K562 (cell line): ENCODE results near the gene GPR107. TPM values are rescaled to one million over a fixed set of nuclear protein-coding genes. Genes with fewer than 3 reads are reported as not detected.

Experiments used
- ATAC-seq: fragments of 200-7000 bp; cut with Tn5 transposase; 3 replicates; pipeline ENCODE4 v1.9.1; 2020; ENCODE audit warnings: moderate library complexity
- BruUV-seq: library from RNA; stranded (reverse); fragments of 400-500 nt; replicated peaks from 2 replicates; lab custom pipeline; 2021; lab: Mats Ljungman, UMichigan
- CTCF ChIA-PET: fragments of 300-600 bp; formaldehyde crosslinking; extraction: SDS; loops from one replicate; lab custom pipeline; 2021; ENCODE audit warnings: low intra/inter-chr PET ratio; lab: Yijun Ruan, JAX
- POLR2A ChIA-PET: fragments of 300-600, 350-650 bp; sonication (Branson Sonifier 250); formaldehyde crosslinking; extraction: SDS; loops from one replicate; lab custom pipeline; 2021; ENCODE audit warnings: antibody characterized with exemption, inconsistent platforms; lab: Yijun Ruan, JAX
- DNase-seq, 4 experiments: peaks; one replicate each; pipeline versions ENCODE4 v3.0.0 to v3.0.0-alpha.2; 2011 to 2018; ENCODE audit warnings: low spot score in 3 of 4, mixed read lengths in 3 of 4; ENCODE audit errors: extremely low read depth in 1 of 4
- FAIRE-seq: peaks from 2 replicates; lab custom pipeline; 2011; peaks lifted over from hg19 to GRCh38; lab: Jason Lieb, UNC
- H2AFZ ChIP-seq: 2 replicates; pipeline ENCODE4 v1.6.0; 2011; ENCODE audit warnings: low read depth, low read length, control low read depth, inconsistent platforms
- H3K27ac ChIP-seq: fragments of 200-600 bp; 3 replicates; pipeline ENCODE4 v1.8.0; 2011; ENCODE audit warnings: low read depth, mild to moderate bottlenecking, control low read depth, inconsistent platforms, low read length, moderate library complexity, mixed read lengths; ENCODE audit errors: extremely low read depth
- H3K27me3 ChIP-seq, 2 experiments: fragments of 300-600 bp in 1 of 2; 2 replicates in 1 of 2; 3 replicates in 1 of 2; pipeline versions ENCODE4 v1.6.0 to v1.8.0; 2011; ENCODE audit warnings: inconsistent platforms in 2 of 2, low read length in 2 of 2, mild to moderate bottlenecking in 1 of 2, mixed read lengths in 1 of 2, moderate library complexity in 1 of 2; ENCODE audit not compliant: control insufficient read depth in 2 of 2, insufficient read depth in 2 of 2
- H3K36me3 ChIP-seq: fragments of 300-600 bp; 3 replicates; pipeline ENCODE4 v1.8.0; 2011; ENCODE audit warnings: mild to moderate bottlenecking, low read length, inconsistent platforms; ENCODE audit not compliant: control insufficient read depth, insufficient read depth
- H3K4me1 ChIP-seq, 2 experiments: fragments of 200-600 bp in 1 of 2; replicated peaks in 1 of 2; 2 replicates in 1 of 2; 3 replicates in 1 of 2; pipeline versions ENCODE4 v1.5.1 to v1.8.0; 2011; ENCODE audit warnings: inconsistent platforms in 2 of 2, low read length in 2 of 2, mild to moderate bottlenecking in 1 of 2, mixed read lengths in 1 of 2, moderate library complexity in 1 of 2; ENCODE audit not compliant: control insufficient read depth in 2 of 2, insufficient read depth in 2 of 2
- H3K4me2 ChIP-seq: 2 replicates; pipeline ENCODE4 v1.6.1; 2011; ENCODE audit warnings: low read length, control low read depth, inconsistent platforms, mixed read lengths; ENCODE audit not compliant: insufficient read depth
- H3K4me3 ChIP-seq: fragments of 200-600 bp; sonication (generic), shearing (Covaris generic); 2 replicates; pipeline ENCODE4 v1.5.1; 2016; ENCODE audit warnings: control low read depth, inconsistent platforms
- H3K79me2 ChIP-seq: fragments of 200-600 bp; 3 replicates; pipeline ENCODE4 v1.8.0; 2011; ENCODE audit warnings: low read length, inconsistent platforms; ENCODE audit not compliant: control insufficient read depth, insufficient read depth
- H3K9ac ChIP-seq, 2 experiments: 2 replicates each; pipeline versions ENCODE4 v1.6.0 to v1.6.1; 2011; ENCODE audit warnings: low read depth in 2 of 2, low read length in 2 of 2, control low read depth in 1 of 2, inconsistent platforms in 1 of 2, mild to moderate bottlenecking in 1 of 2, mixed read lengths in 1 of 2; ENCODE audit not compliant: insufficient read depth in 1 of 2
- H3K9me1 ChIP-seq: one replicate; pipeline ENCODE4 v1.6.0; 2011; ENCODE audit warnings: inconsistent platforms, mild to moderate bottlenecking, low read length, moderate library complexity; ENCODE audit not compliant: control insufficient read depth, insufficient read depth
- H3K9me3 ChIP-seq: replicated peaks from 2 replicates; pipeline ENCODE4 v1.5.1; 2011; ENCODE audit warnings: low read depth, low read length, inconsistent platforms; ENCODE audit not compliant: control insufficient read depth, insufficient read depth
- H4K20me1 ChIP-seq: replicated peaks from 2 replicates; pipeline ENCODE4 v1.6.1; 2011; ENCODE audit warnings: low read length, inconsistent platforms, mixed read lengths; ENCODE audit not compliant: control insufficient read depth, insufficient read depth
- CXXC5 ChIP-seq: fragments of 250-450 bp; sonication (Bioruptor Pico); IDR thresholded peaks from 2 replicates; pipeline ENCODE4 v1.8.0; 2022; ENCODE audit warnings: inconsistent platforms, mild to moderate bottlenecking, moderate library complexity
- DACH1 ChIP-seq: fragments of 450-650 bp; IDR thresholded peaks from 2 replicates; pipeline ENCODE4 v1.6.1; 2018; ENCODE audit not compliant: partially characterized antibody
- EGR1 ChIP-seq: fragments of 450-650 bp; conservative IDR thresholded peaks from 2 replicates; pipeline ENCODE4 v1.6.1; 2017; ENCODE audit warnings: mild to moderate bottlenecking
- GABPA ChIP-seq: fragments of 200-800 bp; sonication (Bioruptor generic); conservative IDR thresholded peaks from 2 replicates; pipeline ENCODE4 v1.6.1; 2016; ENCODE audit warnings: low read depth, missing genetic modification characterization, missing compliant biosample characterization
- IFI16 ChIP-seq: fragments of 250-450 bp; sonication (Bioruptor Pico); IDR thresholded peaks from 2 replicates; pipeline ENCODE4 v2.1.2; 2022; ENCODE audit warnings: mild to moderate bottlenecking, inconsistent platforms
- MBD2 ChIP-seq: sonication (generic); IDR thresholded peaks from 2 replicates; pipeline ENCODE4 v1.6.1; 2016; ENCODE audit warnings: low read depth, borderline replicate concordance
- PHF21A ChIP-seq: fragments of 450-650 bp; IDR thresholded peaks from 2 replicates; pipeline ENCODE4 v1.6.1; 2017; ENCODE audit warnings: low read depth, borderline replicate concordance
- POLR2G ChIP-seq: fragments of 200-400 bp; formaldehyde crosslinking; IDR thresholded peaks from 2 replicates; pipeline ENCODE4 v1.6.1; 2017; ENCODE audit warnings: low read depth, mild to moderate bottlenecking, antibody characterized with exemption, low read length, moderate library complexity
- RBBP5 ChIP-seq: fragments of 200-600 bp; sonication (generic); IDR thresholded peaks from 2 replicates; pipeline ENCODE4 v1.6.1; 2012; ENCODE audit warnings: borderline replicate concordance, mild to moderate bottlenecking, low read length, control low read depth, inconsistent platforms; ENCODE audit not compliant: insufficient read depth, poor library complexity, severe bottlenecking
- RBM39 ChIP-seq: fragments of 200-400 bp; formaldehyde crosslinking; optimal IDR thresholded peaks from 2 replicates; pipeline ENCODE3; 2018; ENCODE audit warnings: low read depth, low read length
- WGBS: fragments of 100-300 bp; shearing (Covaris generic); methylation state at CpG from one replicate; pipeline ENCODE4 v1.1.6; 2016; ENCODE audit warnings: low coverage, mixed read lengths; ENCODE audit not compliant: insufficient coverage; ENCODE audit errors: missing lambda C conversion rate; 5-methylcytosine and 5-hydroxymethylcytosine counted together
- in situ Hi-C: fragments of 300-500 bp; cut with MboI; formaldehyde crosslinking; loops from 4 replicates; pipeline ENCODE4 v1.15.0; 2018; ENCODE audit warnings: inconsistent platforms, mixed read lengths
- intact Hi-C: fragments of 100-400 bp; cut with micrococcal nuclease; formaldehyde crosslinking; loops from 2 replicates; pipeline ENCODE4 v1.14.2; 2022
- polyA plus RNA-seq, 8 experiments: library from polyadenylated mRNA; depleted of rRNA in 4 of 8; stranded (reverse) in 5 of 8; unstranded in 3 of 8; fragments of >200 nt; fragmentation: Nextera tagmentation in 2 of 8; fragmentation: Illumina TruSeq in 1 of 8; extraction: Ambion mirVana in 2 of 8; extraction: Trizol in 1 of 8; gene quantifications; 2 replicates each; pipeline versions ENCODE4 v1.2.1 to v1.2.3, GENCODE V29; 2011 to 2014; ENCODE audit warnings: inconsistent platforms in 1 of 8, missing spikeins in 1 of 8
- total RNA-seq, 7 experiments: library from RNA; depleted of rRNA in 6 of 7; stranded (reverse); fragments of >200 nt in 6 of 7; fragmentation: Illumina TruSeq in 2 of 7; extraction: Trizol in 2 of 7; gene quantifications; 2 replicates each; pipeline versions ENCODE4 v1.2.1 to v1.2.3, GENCODE V29; 2011 to 2021; ENCODE audit warnings: low replicate concordance in 1 of 7
- TF ChIP-seq, protein P1 (sequence below), 2 experiments: IDR thresholded peaks; 2 replicates each; pipeline ENCODE4 v1.6.1; 2011; ENCODE audit warnings: borderline replicate concordance in 1 of 2, control low read depth in 1 of 2, low read depth in 1 of 2, low read length in 1 of 2, mild to moderate bottlenecking in 1 of 2, mixed read lengths in 1 of 2, moderate library complexity in 1 of 2; ENCODE audit not compliant: insufficient read depth in 1 of 2, insufficient read length in 1 of 2, poor library complexity in 1 of 2, severe bottlenecking in 1 of 2; ENCODE audit errors: extremely low read depth in 1 of 2
- TF ChIP-seq, protein P2 (sequence below): sonication (generic); formaldehyde crosslinking; IDR thresholded peaks from 2 replicates; pipeline ENCODE4 v1.8.0; 2022; ENCODE audit warnings: mild to moderate bottlenecking, low read depth, missing genetic modification reagents
- TF ChIP-seq, protein P3 (sequence below), 2 experiments: fragments of 150-350 bp in 1 of 2; IDR thresholded peaks; 2 replicates each; pipeline ENCODE4 v1.6.1; 2012 to 2016; ENCODE audit warnings: low read depth in 2 of 2, low read length in 2 of 2, mild to moderate bottlenecking in 1 of 2, moderate library complexity in 1 of 2

Gene GPR107
- total and polyA plus RNA-seq, 9 of the 15 experiments (the other 6 are each of a cell fraction or from before 2014, with no cell fraction given), result 3.2 to 34.6 (median 14.4) TPM

DNA sequence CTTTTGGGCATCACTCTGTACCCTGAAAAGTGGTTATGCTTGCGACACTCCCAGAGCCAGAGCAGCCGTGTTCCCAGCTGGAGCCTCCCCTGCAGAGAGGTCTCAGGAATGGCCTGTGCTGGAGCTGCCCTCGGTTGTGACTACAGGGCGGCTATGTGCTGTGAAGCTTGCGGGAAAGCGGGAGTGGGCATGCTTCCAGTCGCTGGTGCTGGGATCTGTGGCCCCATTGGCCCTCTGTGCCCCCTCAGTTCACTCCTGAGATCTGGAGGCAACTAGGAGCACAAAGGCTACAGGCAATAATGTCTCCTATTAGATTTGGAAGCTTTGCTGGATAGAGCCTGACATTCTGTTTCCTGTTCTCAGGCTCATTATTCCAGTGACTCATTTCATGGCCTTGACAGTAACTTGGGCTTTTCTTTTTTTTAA is 56.9 kb downstream of the GPR107 start (continued):
- TF ChIP-seq IFI16, result no peak
- TF ChIP-seq POLR2G, result no peak

DNA sequence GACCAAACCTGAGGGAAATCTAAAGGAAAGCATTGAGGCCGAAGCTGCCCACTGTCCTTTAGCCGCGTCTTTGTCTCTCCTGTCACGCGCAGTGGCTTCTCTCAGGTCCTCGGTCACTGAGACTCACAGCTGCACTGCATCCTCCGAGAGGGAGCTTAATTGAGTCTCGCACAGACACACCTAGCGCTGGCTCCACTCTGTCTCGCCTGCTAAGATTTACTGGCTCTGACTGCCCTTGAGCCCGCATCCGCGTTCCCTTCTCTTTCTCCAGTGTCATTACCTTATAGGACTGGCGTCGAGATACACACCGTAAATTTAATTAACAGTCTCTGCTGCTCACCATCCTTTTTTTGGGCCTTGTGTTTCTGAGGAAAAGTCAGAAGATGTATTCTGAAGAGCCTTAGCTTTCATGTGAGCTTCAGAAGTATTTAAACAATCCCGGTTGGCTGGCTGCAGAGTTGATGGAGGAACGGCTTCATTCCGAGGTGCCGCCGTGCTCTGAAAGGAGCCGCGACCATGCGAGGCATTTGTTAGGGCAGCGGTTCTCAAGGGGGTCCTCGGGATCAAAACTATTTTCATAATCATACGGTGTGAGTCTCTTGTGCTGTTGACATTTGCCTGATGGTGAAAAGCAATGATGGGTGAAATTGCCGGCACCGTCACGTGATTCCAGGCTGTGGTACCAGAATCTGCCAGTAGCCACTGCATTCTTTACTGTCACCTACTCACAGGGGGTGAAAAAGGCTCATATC is 58.3 kb downstream of the GPR107 start:
- Histone ChIP-seq H3K4me1 (peaks cover 12 to 15% of the 10 kb centered on the region in 2 experiments; a peak in 4 of 5 replicates), H3K27ac (peak overlapping the region; percentile 21), H3K79me2 (no peaks in the 10 kb centered on the region), H3K4me2 (peak overlapping the region; percentile 17; the same call in 1 of the 2 replicates), H3K9me1 (no peaks in the 10 kb centered on the region), H3K4me3 (no peak overlapping the region), H3K9me3 (no peaks in the 10 kb centered on the region), H3K36me3 (peaks cover 49% of the 10 kb centered on the region), H2AFZ (no peak overlapping the region), H3K27me3 (no peaks in the 10 kb centered on the region), H3K9ac (peak overlapping the region in 1 of 2 experiments; percentile 61; a peak in 1 of 4 replicates), H4K20me1 (peaks cover 6% of the 10 kb centered on the region)
- DNase-seq, result no peak
- POLR2A ChIA-PET, result interaction anchor here (0.6 to 1.0 kb wide), 4 partner anchors 9 to 23 kb away, joined by 3 to 5 read pairs (median 4); no protein-coding TSS in a partner anchor
- in situ Hi-C loops, result loop anchor here (5.0 kb wide), 2 partner anchors 125 to 235 kb away; no protein-coding TSS in a partner anchor
- no peak for FAIRE-seq
- no peak for ATAC-seq
- intact Hi-C loops, result loop anchor here (5.0 kb wide), 1 partner anchor 55 kb away; no protein-coding TSS in a partner anchor
- WGBS, result 91% methylated on average over 28 of the region's 30 CpGs
- BruUV-seq, result no TSS peak
- CTCF ChIA-PET, result no interaction called here
- TF ChIP-seq RBM39 (no peak), MBD2 (no peak), EGR1 (no peak), PHF21A (no peak), DACH1 (no peak), CXXC5 (CRISPR knock-in tag) (no peak), GABPA (tag) (no peak), RBBP5 (no peak)
- TF ChIP-seq, protein P1, sequence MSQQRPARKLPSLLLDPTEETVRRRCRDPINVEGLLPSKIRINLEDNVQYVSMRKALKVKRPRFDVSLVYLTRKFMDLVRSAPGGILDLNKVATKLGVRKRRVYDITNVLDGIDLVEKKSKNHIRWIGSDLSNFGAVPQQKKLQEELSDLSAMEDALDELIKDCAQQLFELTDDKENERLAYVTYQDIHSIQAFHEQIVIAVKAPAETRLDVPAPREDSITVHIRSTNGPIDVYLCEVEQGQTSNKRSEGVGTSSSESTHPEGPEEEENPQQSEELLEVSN (IDR thresholded peaks at IDR 0.05; ENCODE audit: borderline replicate concordance in 1 of 2, extremely low read depth in 1 of 2, insufficient read depth in 1 of 2, insufficient read length in 1 of 2, low read depth in 1 of 2, low read length in 1 of 2, poor library complexity in 1 of 2, severe bottlenecking in 1 of 2), result no peak
- TF ChIP-seq, protein P2, sequence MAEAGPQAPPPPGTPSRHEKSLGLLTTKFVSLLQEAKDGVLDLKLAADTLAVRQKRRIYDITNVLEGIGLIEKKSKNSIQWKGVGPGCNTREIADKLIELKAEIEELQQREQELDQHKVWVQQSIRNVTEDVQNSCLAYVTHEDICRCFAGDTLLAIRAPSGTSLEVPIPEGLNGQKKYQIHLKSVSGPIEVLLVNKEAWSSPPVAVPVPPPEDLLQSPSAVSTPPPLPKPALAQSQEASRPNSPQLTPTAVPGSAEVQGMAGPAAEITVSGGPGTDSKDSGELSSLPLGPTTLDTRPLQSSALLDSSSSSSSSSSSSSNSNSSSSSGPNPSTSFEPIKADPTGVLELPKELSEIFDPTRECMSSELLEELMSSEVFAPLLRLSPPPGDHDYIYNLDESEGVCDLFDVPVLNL, result no peak
- TF ChIP-seq, protein P3, sequence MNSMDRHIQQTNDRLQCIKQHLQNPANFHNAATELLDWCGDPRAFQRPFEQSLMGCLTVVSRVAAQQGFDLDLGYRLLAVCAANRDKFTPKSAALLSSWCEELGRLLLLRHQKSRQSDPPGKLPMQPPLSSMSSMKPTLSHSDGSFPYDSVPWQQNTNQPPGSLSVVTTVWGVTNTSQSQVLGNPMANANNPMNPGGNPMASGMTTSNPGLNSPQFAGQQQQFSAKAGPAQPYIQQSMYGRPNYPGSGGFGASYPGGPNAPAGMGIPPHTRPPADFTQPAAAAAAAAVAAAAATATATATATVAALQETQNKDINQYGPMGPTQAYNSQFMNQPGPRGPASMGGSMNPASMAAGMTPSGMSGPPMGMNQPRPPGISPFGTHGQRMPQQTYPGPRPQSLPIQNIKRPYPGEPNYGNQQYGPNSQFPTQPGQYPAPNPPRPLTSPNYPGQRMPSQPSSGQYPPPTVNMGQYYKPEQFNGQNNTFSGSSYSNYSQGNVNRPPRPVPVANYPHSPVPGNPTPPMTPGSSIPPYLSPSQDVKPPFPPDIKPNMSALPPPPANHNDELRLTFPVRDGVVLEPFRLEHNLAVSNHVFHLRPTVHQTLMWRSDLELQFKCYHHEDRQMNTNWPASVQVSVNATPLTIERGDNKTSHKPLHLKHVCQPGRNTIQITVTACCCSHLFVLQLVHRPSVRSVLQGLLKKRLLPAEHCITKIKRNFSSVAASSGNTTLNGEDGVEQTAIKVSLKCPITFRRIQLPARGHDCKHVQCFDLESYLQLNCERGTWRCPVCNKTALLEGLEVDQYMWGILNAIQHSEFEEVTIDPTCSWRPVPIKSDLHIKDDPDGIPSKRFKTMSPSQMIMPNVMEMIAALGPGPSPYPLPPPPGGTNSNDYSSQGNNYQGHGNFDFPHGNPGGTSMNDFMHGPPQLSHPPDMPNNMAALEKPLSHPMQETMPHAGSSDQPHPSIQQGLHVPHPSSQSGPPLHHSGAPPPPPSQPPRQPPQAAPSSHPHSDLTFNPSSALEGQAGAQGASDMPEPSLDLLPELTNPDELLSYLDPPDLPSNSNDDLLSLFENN (IDR thresholded peaks at IDR 0.05; ENCODE audit: low read depth in 2 of 2, low read length in 2 of 2), result no peak
